GM23338 (cell line): ENCODE data around the gene GAB1. TPM values are rescaled to one million over a fixed set of nuclear protein-coding genes. Genes with fewer than 3 reads are reported as not detected.

Experiments
- ATAC-seq: fragments of 200-7000 bp; cut with Tn5 transposase; 3 replicates; pipeline ENCODE4 v1.9.1; 2020
- DNase-seq: peaks from one replicate; pipeline ENCODE4 v3.0.0-alpha.2; 2015; ENCODE audit warnings: low spot score
- H2AFZ ChIP-seq: fragments of 200-600 bp; sonication (generic); 2 replicates; pipeline ENCODE4 v1.8.0; 2016; ENCODE audit warnings: antibody characterized with exemption, mild to moderate bottlenecking, moderate library complexity
- H3F3A ChIP-seq: fragments of 200-600 bp; sonication (generic); replicated peaks from 2 replicates; pipeline ENCODE4 v1.8.0; 2017; ENCODE audit warnings: antibody characterized with exemption, mixed run types, low read depth
- H3K27ac ChIP-seq: fragments of 200-600 bp; sonication (generic); 2 replicates; pipeline ENCODE4 v1.6.1; 2016; ENCODE audit warnings: low read depth
- H3K27me3 ChIP-seq: fragments of 200-600 bp; sonication (generic); 2 replicates; pipeline ENCODE4 v1.8.0; 2016; ENCODE audit warnings: mild to moderate bottlenecking, mixed run types, moderate library complexity; ENCODE audit not compliant: insufficient read depth
- H3K36me3 ChIP-seq: fragments of 200-600 bp; sonication (generic); 2 replicates; pipeline ENCODE4 v1.8.0; 2016; ENCODE audit warnings: mild to moderate bottlenecking; ENCODE audit not compliant: insufficient read depth
- H3K4me1 ChIP-seq: fragments of 200-600 bp; sonication (generic); 2 replicates; pipeline ENCODE4 v1.8.0; 2016; ENCODE audit warnings: mild to moderate bottlenecking, moderate library complexity; ENCODE audit not compliant: insufficient read depth
- H3K4me2 ChIP-seq: fragments of 200-600 bp; sonication (generic); 2 replicates; pipeline ENCODE4 v1.7.1; 2017; ENCODE audit warnings: mixed run types
- H3K4me3 ChIP-seq: fragments of 200-600 bp; sonication (generic); 2 replicates; pipeline ENCODE4 v1.6.1; 2016; ENCODE audit warnings: mixed run types
- H3K79me2 ChIP-seq: fragments of 200-600 bp; sonication (generic); replicated peaks from 2 replicates; pipeline ENCODE4 v1.8.0; 2017; ENCODE audit warnings: mild to moderate bottlenecking; ENCODE audit not compliant: insufficient read depth
- H3K9me2 ChIP-seq: fragments of 200-600 bp; sonication (generic); 2 replicates; pipeline ENCODE4 v1.8.0; 2017; ENCODE audit not compliant: insufficient read depth
- H4K20me1 ChIP-seq: fragments of 200-600 bp; sonication (generic); replicated peaks from 2 replicates; pipeline ENCODE4 v1.8.0; 2017; ENCODE audit warnings: mild to moderate bottlenecking; ENCODE audit not compliant: insufficient read depth
- H3K27ac Mint-ChIP-seq: 2 replicates; pipeline ENCODE4 v1.8.0; 2020; ENCODE audit warnings: inconsistent platforms, mild to moderate bottlenecking, moderate library complexity, mixed read lengths
- H3K27me3 Mint-ChIP-seq: 3 replicates; pipeline ENCODE4 v1.8.0; 2022; ENCODE audit warnings: low read depth, mild to moderate bottlenecking, moderate library complexity, mixed read lengths, inconsistent platforms; ENCODE audit not compliant: insufficient read depth, poor library complexity
- H3K36me3 Mint-ChIP-seq: 3 replicates; pipeline ENCODE4 v1.8.0; 2021; ENCODE audit warnings: low read depth, mild to moderate bottlenecking, inconsistent platforms, moderate library complexity, mixed read lengths
- H3K4me1 Mint-ChIP-seq: 3 replicates; pipeline ENCODE4 v1.8.0; 2020; ENCODE audit warnings: mild to moderate bottlenecking, inconsistent platforms, mixed read lengths
- H3K4me3 Mint-ChIP-seq: 3 replicates; pipeline ENCODE4 v1.8.0; 2021; ENCODE audit warnings: moderate library complexity, mild to moderate bottlenecking, inconsistent platforms, mixed read lengths
- H3K9me3 Mint-ChIP-seq: 3 replicates; pipeline ENCODE4 v1.8.0; 2020; ENCODE audit warnings: moderate library complexity, mild to moderate bottlenecking, inconsistent platforms, mixed read lengths
- CREB1 ChIP-seq: fragments of 250-450 bp; sonication (Bioruptor Pico); IDR thresholded peaks from 2 replicates; pipeline ENCODE4 v1.5.0; 2020; ENCODE audit warnings: low read depth, mild to moderate bottlenecking, moderate library complexity
- CTCF ChIP-seq, 2 experiments: fragments of 200-600 bp in 1 of 2; sonication (generic) in 1 of 2; conservative IDR thresholded peaks; 2 replicates each; pipeline versions ENCODE4 v1.5.1 to v1.6.1; 2016 to 2017; ENCODE audit warnings: antibody characterized with exemption in 2 of 2, low read depth in 2 of 2, mild to moderate bottlenecking in 2 of 2, moderate library complexity in 1 of 2
- JUNB ChIP-seq: IDR thresholded peaks from one replicate; pipeline ENCODE4 v1.6.1; 2016; ENCODE audit warnings: antibody characterized with exemption; ENCODE audit not compliant: unreplicated experiment
- NANOG ChIP-seq: IDR thresholded peaks from 2 replicates; pipeline ENCODE4 v1.6.1; 2016; ENCODE audit warnings: antibody characterized with exemption, borderline replicate concordance
- STAT1 ChIP-seq: IDR thresholded peaks from one replicate; pipeline ENCODE4 v1.6.1; 2016; ENCODE audit warnings: antibody characterized with exemption; ENCODE audit not compliant: unreplicated experiment
- ZNF331 ChIP-seq: fragments of 250-450 bp; sonication (Bioruptor Pico); IDR thresholded peaks from 2 replicates; pipeline ENCODE4 v1.5.0; 2020; ENCODE audit warnings: low read depth, mild to moderate bottlenecking, moderate library complexity
- ZNF462 ChIP-seq: fragments of 250-450 bp; sonication (Bioruptor Pico); IDR thresholded peaks from 2 replicates; pipeline ENCODE4 v1.5.0; 2020; ENCODE audit warnings: mild to moderate bottlenecking, moderate library complexity
- polyA plus RNA-seq: library from polyadenylated mRNA; unstranded; fragments of >200 nt; fragmentation: Nextera tagmentation; extraction: Ambion mirVana; gene quantifications from 2 replicates; pipeline ENCODE4 v1.2.1, GENCODE V29; 2016
- total RNA-seq: library from RNA; depleted of rRNA; stranded (reverse); fragments of >200 nt; shearing (Covaris generic); gene quantifications from 2 replicates; pipeline ENCODE4 v1.2.3, GENCODE V29; 2014

Gene GAB1
- total and polyA plus RNA-seq, 2 experiments from 2014 or later = 4.0 to 18.4 TPM

DNA sequence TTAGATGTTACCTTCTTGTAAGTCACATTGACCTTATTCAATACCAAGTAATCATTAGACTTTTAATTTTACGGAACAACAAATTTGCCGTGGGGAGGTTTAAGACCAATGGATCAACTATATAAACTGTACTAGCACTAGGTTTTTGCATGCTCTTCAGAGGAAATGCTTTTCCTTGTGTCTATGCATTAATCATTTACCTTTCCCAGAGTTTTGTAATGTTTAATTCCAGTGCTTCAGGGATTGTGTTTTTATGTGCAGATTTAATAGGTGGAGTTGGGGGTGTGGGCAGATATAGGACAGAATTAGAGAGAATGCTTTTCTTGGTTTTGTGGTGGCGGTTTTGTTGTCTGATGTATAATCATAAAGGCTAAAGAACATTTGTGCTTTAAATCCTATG, 100.8 kb downstream of the GAB1 start (continued):
- no peak for TF ChIP-seq ZNF462 (CRISPR knock-in tag)
- no peak for TF ChIP-seq ZNF331
- no peak for TF ChIP-seq CTCF (conservative IDR thresholded peaks at IDR 0.05; ENCODE audit: low read depth in 2 of 2)
- no peak for TF ChIP-seq CREB1 (CRISPR knock-in tag)
- no peak for TF ChIP-seq JUNB
- TF ChIP-seq STAT1 = no peak

GRCh38 chr4:143437937-143438336, 101.3 kb downstream of the GAB1 start:
- Histone ChIP-seq H3K79me2 (no peaks in the 10 kb centered on the region), H3K36me3 (no peaks in the 10 kb centered on the region), H2AFZ (no peak overlapping the region), H3F3A (no peaks in the 10 kb centered on the region), H3K4me2 (no peak overlapping the region), H3K4me1 (peaks cover 12% of the 10 kb centered on the region; the same call in 1 of the 2 replicates), H4K20me1 (no peaks in the 10 kb centered on the region), H3K9me2 (no peaks in the 10 kb centered on the region), H3K27ac (no peak overlapping the region), H3K4me3 (no peak overlapping the region), H3K27me3 (no peaks in the 10 kb centered on the region)
- peaks cover 7% of the 10 kb centered on the region; the same call in 1 of the 3 replicates for H3K36me3 Mint-ChIP-seq
- peaks cover 17% of the 10 kb centered on the region for H3K4me1 Mint-ChIP-seq
- H3K4me3 Mint-ChIP-seq = no peak overlapping the region
- ATAC-seq (no peak), DNase-seq (no peak)
- H3K27me3 Mint-ChIP-seq = no peaks in the 10 kb centered on the region
- no peak overlapping the region for H3K27ac Mint-ChIP-seq
- no peaks in the 10 kb centered on the region for H3K9me3 Mint-ChIP-seq
- no peak for TF ChIP-seq NANOG
- TF ChIP-seq ZNF331 = no peak
- TF ChIP-seq CREB1 (CRISPR knock-in tag) = no peak
- TF ChIP-seq ZNF462 (CRISPR knock-in tag) = no peak
